22Rv1 (cell line): ENCODE results near the gene JMY.

Experiments
- H3K27ac ChIP-seq: fragments of 450-650 bp; 2 replicates; pipeline ENCODE4 v1.5.1; 2017
- ZFX ChIP-seq: fragments of 450-650 bp; IDR thresholded peaks from 2 replicates; pipeline ENCODE4 v1.6.1; 2017; ENCODE audit warnings: antibody characterized with exemption, borderline replicate concordance
- TF ChIP-seq, protein P1 (sequence below): fragments of 450-650 bp; IDR thresholded peaks from 2 replicates; pipeline ENCODE4 v1.5.1; 2017; ENCODE audit warnings: mild to moderate bottlenecking

Gene JMY

DNA sequence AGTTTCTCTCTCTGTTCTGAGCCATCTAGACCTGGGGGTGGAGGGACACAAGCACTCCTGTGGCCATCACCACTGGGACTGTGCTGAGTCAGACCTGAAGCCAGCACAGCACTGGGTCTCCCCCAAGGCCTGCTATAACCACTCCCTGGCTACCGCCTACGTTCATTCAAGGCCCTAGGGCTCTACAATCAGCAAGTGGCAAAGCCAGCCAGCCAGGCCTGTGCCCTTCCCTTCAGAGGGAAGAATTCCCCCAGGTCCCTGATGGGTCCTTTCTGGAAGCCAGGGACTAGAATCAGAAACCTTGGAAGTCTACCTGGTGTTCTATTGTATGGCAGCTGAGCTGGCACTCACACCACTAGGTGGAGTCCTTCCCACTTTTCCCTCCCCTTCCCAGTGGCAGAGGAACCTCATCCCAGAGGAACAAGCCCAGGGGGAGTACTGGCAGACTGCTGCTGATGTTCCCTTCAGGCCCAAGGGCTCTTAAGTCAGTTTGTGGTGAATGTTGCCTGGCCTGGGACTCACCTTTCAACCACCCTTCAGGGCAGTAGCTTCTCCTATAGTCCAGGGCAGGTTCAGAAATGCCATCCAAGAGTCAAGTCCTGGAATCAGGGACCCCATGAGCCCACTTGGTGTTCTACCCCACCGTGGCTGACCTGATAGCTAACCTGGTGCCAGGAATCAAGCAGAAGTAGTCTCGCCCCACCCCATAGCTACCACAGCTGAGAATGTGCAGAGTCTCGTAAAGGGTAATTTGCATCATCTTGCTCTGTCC is 20.0 kb downstream of the JMY start:
- TF ChIP-seq, protein P1, sequence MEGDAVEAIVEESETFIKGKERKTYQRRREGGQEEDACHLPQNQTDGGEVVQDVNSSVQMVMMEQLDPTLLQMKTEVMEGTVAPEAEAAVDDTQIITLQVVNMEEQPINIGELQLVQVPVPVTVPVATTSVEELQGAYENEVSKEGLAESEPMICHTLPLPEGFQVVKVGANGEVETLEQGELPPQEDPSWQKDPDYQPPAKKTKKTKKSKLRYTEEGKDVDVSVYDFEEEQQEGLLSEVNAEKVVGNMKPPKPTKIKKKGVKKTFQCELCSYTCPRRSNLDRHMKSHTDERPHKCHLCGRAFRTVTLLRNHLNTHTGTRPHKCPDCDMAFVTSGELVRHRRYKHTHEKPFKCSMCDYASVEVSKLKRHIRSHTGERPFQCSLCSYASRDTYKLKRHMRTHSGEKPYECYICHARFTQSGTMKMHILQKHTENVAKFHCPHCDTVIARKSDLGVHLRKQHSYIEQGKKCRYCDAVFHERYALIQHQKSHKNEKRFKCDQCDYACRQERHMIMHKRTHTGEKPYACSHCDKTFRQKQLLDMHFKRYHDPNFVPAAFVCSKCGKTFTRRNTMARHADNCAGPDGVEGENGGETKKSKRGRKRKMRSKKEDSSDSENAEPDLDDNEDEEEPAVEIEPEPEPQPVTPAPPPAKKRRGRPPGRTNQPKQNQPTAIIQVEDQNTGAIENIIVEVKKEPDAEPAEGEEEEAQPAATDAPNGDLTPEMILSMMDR, result peak; percentile 86
- TF ChIP-seq ZFX, result no peak
- peak overlapping the region; percentile 30; the same call in 1 of the 2 replicates for H3K27ac ChIP-seq

DNA sequence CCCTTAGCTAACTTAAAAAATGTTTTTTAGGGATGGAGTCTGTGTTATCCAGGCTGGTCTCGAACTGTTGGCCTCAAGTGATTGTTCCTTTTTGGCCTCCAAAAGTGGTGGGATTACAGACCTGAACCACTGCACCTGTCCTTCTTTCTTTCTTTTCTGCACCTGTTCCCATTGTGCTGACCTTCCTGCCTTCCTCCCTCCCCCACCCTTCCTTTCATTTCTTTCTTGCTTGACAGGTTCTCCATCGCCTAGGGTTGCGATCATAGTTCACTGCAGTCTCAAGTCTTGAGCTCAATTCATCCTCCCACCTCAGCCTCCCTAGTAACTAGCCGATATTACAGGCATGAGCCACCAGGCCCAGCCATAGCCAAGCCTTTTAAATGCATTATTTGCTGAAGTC is 20.6 kb downstream of the JMY start:
- no peak for TF ChIP-seq ZFX
- TF ChIP-seq, protein P1, result no peak
- peak overlapping the region; percentile 30; the same call in 1 of the 2 replicates for H3K27ac ChIP-seq

DNA sequence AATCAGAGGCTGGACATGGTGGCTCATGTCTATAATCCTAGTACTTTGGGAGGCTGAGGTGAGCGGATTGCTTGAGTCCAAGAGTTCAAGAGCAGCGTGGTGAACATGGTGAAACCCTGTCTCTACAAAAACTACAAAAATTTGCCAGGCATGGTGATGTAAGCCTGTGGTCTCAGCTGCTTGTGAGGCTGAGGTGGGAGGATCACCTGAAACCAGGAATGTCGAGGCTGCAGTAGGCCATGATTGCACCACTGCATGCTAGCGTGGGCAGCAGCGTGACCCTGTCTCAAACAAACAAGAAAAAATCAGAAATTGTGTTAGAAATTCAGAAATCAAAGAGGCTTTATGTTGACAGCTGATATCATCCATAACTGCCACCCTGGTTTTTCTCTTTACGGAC is 21.4 kb downstream of the JMY start:
- no peak overlapping the region for H3K27ac ChIP-seq
- TF ChIP-seq, protein P1, result no peak
- TF ChIP-seq ZFX, result no peak

DNA sequence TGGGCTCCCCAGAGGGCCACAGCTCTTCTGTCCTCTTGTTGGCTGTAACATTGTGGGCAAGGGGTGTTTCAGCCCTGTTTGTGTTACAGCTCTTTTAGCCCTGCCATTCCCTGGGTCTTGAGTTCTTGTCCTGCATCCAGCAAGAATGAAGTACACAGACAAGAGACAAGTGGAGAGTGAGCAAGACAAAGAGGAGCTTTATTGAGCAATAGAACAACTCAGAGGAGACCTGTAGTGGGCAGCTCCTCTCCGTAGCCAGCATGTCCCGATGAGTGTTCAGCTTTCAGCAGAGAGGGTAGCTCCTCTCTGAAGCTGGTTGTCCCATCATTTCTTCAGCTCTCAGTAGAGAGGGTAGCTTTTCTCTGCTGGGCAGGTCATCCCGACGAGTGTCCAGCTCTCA is 22.9 kb downstream of the JMY start:
- TF ChIP-seq, protein P1, result no peak
- TF ChIP-seq ZFX, result no peak
- H3K27ac ChIP-seq, result no peak overlapping the region

DNA sequence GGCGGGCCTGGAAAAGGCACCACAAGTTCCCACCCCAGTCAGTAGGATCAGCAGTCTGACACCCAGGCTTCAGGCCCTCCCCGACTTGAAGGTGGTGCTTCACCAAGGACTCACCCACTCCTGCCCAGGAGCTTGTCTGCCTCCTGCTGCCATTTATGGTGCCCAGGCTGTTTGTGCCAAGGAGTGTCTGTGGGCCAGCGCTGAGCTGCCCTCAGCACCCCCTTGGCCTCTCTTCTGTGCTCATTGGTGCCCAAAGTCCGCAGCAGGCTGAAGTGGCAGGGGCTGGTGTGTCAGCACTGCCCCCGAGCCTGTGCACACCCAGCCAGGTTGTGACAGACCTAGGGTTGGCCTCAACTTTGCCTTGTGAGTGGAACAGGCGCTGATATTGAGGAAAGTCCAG is 23.5 kb downstream of the JMY start:
- TF ChIP-seq ZFX, result no peak
- TF ChIP-seq, protein P1, result no peak
- no peak overlapping the region for H3K27ac ChIP-seq

DNA sequence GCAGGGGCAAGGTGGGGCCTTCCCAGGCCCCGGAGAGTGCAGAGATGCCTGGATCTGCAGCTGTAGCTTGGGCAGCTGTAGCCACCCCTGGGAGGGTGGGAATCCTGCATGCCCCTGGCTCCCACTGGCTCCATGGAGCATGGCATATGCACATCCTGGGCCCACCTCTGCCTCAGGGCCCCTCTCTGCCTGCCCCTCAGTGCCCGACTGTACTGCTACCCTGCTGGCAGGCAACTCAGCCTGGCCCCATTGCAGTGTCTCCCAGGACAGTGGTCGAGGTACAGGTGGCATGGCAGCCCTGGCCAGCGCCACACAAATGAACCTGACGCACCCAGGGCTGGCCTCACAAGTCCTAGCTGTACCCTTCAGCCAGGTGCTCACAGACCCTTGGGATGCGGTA is 23.9 kb downstream of the JMY start:
- TF ChIP-seq, protein P1, result no peak
- no peak for TF ChIP-seq ZFX

DNA sequence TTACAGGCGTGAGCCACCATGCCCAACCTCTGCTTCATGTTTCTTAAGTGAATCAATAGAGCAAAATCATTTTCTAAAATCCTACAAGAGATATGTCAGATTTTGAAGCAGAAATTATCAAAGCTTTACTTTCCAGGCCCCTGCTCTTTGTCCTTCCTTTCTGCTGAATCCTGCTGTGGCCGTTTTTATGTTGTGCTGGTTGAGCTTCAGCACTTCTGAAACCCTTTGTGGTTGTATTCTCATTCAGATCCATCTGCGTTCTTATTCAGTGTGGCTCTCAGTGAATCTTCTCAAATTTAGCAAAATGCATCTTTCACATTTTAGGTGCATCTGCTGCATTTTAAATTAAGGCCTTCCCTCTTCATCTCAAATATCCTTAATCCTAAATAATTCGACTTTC is 26.0 kb downstream of the JMY start:
- H3K27ac ChIP-seq, result no peak overlapping the region
- TF ChIP-seq, protein P1, result no peak
- TF ChIP-seq ZFX, result no peak

More for the DNA sequence above, 23.9 kb downstream of the JMY start:
- no peak overlapping the region for H3K27ac ChIP-seq
